ENCODE data around the gene SRGAP1.

Gene SRGAP1

GRCh38 chr12:63906876-63907275 lies 62.4 kb downstream of the SRGAP1 start:
- no peak for ATAC-seq
- no peak for DNase-seq

- ATAC-seq = no peak
- no peak for DNase-seq
Measured at GRCh38 chr12:63907561-63907960, 63.1 kb downstream of the SRGAP1 start.

GRCh38 chr12:63909746-63910145 lies 65.2 kb downstream of the SRGAP1 start:
- ATAC-seq = no peak
- no peak for DNase-seq

- no peak for DNase-seq
Measured at GRCh38 chr12:63911341-63911740, 66.8 kb downstream of the SRGAP1 start.

GRCh38 chr12:63912651-63913050 lies 68.2 kb downstream of the SRGAP1 start:
- ATAC-seq = no peak
- DNase-seq = no peak

More at GRCh38 chr12:63911341-63911740, 66.8 kb downstream of the SRGAP1 start:
- no peak for ATAC-seq

GRCh38 chr12:63913929-63914328 lies 69.4 kb downstream of the SRGAP1 start:
- DNase-seq (no peak), ATAC-seq (no peak)

GRCh38 chr12:63915105-63915800 lies 70.8 kb downstream of the SRGAP1 start:
- no peak for ATAC-seq
- DNase-seq = no peak

- no peak for DNase-seq
- ATAC-seq = no peak
Measured at GRCh38 chr12:63916561-63917476, 72.3 kb downstream of the SRGAP1 start.

- no peak for ATAC-seq
- no peak for DNase-seq
Measured at GRCh38 chr12:63917477-63917862, 73.0 kb downstream of the SRGAP1 start.

- no peak for DNase-seq
- ATAC-seq = no peak
Measured at GRCh38 chr12:63917864-63918799, 73.6 kb downstream of the SRGAP1 start.

- ATAC-seq (no peak), DNase-seq (no peak)
Measured at GRCh38 chr12:63918800-63919300, 74.3 kb downstream of the SRGAP1 start.

GRCh38 chr12:63919756-63920155 lies 75.3 kb downstream of the SRGAP1 start:
- ATAC-seq (no peak), DNase-seq (no peak)

- ATAC-seq (no peak), DNase-seq (no peak)
Measured at GRCh38 chr12:63921157-63921556, 76.7 kb downstream of the SRGAP1 start.

GRCh38 chr12:63922474-63922873 lies 78.0 kb downstream of the SRGAP1 start:
- DNase-seq (no peak), ATAC-seq (no peak)

- no peak for DNase-seq
- ATAC-seq = no peak
Measured at GRCh38 chr12:63924781-63925180, 80.3 kb downstream of the SRGAP1 start.

GRCh38 chr12:63927511-63927910 lies 83.0 kb downstream of the SRGAP1 start:
- ATAC-seq = no peak
- no peak for DNase-seq

GRCh38 chr12:63928305-63928704 lies 83.8 kb downstream of the SRGAP1 start:
- ATAC-seq = peak; percentile 49

GRCh38 chr12:63929426-63929825 lies 84.9 kb downstream of the SRGAP1 start:
- DNase-seq = no peak
- ATAC-seq = no peak

More at GRCh38 chr12:63928305-63928704, 83.8 kb downstream of the SRGAP1 start:
- no peak for DNase-seq

- DNase-seq (no peak), ATAC-seq (no peak)
Measured at GRCh38 chr12:63930971-63931370, 86.5 kb downstream of the SRGAP1 start.

- ATAC-seq (no peak), DNase-seq (no peak)
Measured at GRCh38 chr12:63931703-63932102, 87.2 kb downstream of the SRGAP1 start.

- ATAC-seq (no peak), DNase-seq (no peak)
Measured at GRCh38 chr12:63934936-63935335, 90.4 kb downstream of the SRGAP1 start.

- ATAC-seq = no peak
- DNase-seq = no peak
Measured at GRCh38 chr12:63935361-63935760, 90.9 kb downstream of the SRGAP1 start.

Measured in stimulated activated naive CD8-positive, alpha-beta T cell treated with anti-CD3 and anti-CD28 coated beads, Interleukin-15, Interleukin-2, amounts not matched to agents 100 U/mL and 50 U/mL, for 24 hours (primary cell).